Measurements from ENCODE around the gene SLC16A8. TPM values are rescaled to one million over a fixed set of nuclear protein-coding genes. Genes with fewer than 3 reads are reported as not detected.

Gene SLC16A8
- total and polyA plus RNA-seq, 2 experiments from 2014 or later, result 0.52 to 0.66 TPM

DNA sequence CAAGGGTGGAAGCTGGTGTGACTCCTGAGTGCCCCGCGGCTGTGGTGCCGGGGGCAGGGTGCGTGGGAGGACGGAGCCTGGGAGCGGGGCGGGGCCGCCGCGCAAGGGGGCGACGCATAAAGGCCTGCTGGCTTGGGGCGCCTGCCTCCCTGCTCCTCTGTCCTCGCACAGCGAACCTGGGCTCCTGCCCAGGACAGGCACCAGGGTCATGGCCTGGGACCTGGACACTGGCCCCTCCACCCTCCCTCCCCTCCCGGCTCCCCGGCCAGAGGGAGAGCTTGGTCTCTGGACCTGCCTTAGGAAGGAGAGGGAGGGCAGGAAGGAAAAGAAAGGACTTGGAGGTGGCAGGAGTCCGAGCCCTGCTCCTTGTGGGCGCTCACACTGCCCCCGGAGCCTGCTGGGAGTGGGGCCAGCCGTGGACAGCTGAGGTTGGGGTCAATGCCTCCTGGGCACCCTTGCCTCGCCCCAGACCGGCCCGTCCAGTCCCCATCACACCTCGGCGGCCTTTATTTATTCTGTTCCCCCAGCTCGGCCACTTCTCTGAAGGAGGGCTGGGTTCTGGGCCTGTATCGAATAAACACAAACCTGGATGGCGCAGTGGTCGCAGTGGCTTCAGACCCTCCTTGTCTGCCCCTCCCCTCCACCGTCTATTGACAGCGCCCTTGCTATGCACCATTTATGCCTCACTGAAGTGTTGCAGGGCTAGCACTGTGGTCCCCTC lies 8.7 kb downstream of the SLC16A8 start:
- no peak overlapping the region for H3K27ac ChIP-seq (ENCODE audit: low read depth)

More for the DNA sequence above, 8.7 kb downstream of the SLC16A8 start:
- Histone ChIP-seq H3K4me3 (no peak overlapping the region), H3F3A (replicated peaks; ENCODE audit: low read depth) (no peaks in the 10 kb centered on the region), H3K4me2 (no peak overlapping the region), H4K20me1 (replicated peaks; ENCODE audit: insufficient read depth) (no peaks in the 10 kb centered on the region; the same call in 1 of the 2 replicates), H2AFZ (no peak overlapping the region), H3K9me2 (ENCODE audit: insufficient read depth) (no peaks in the 10 kb centered on the region), H3K27me3 (ENCODE audit: insufficient read depth) (peaks cover 13% of the 10 kb centered on the region), H3K4me1 (ENCODE audit: insufficient read depth) (0 out of 2 replicates have a peak, but pooled peaks cover 3% of the 10 kb centered on the region), H3K36me3 (ENCODE audit: insufficient read depth) (no peaks in the 10 kb centered on the region), H3K79me2 (replicated peaks; ENCODE audit: insufficient read depth) (no peaks in the 10 kb centered on the region)
- DNase-seq (ENCODE audit: low spot score) (no peak), ATAC-seq (no peak)
- Mint-ChIP-seq H3K36me3 (ENCODE audit: low read depth) (peaks cover 21% of the 10 kb centered on the region; the same call in 2 of the 3 replicates), H3K27me3 (ENCODE audit: insufficient read depth, low read depth, poor library complexity) (peaks cover 21% of the 10 kb centered on the region), H3K27ac (no peak overlapping the region), H3K9me3 (no peaks in the 10 kb centered on the region), H3K4me3 (no peak overlapping the region), H3K4me1 (peaks cover 5% of the 10 kb centered on the region; the same call in 2 of the 3 replicates)
- TF ChIP-seq NANOG (IDR thresholded peaks at IDR 0.05; ENCODE audit: borderline replicate concordance) (no peak), ZNF114 (CRISPR knock-in tag; IDR thresholded peaks at IDR 0.05) (no peak), POLR2AphosphoS5 (IDR thresholded peaks at IDR 0.05; ENCODE audit: low read depth) (no peak), EZH2phosphoT487 (IDR thresholded peaks at IDR 0.05; ENCODE audit: unreplicated experiment) (no peak)
- TF ChIP-seq, protein P1, sequence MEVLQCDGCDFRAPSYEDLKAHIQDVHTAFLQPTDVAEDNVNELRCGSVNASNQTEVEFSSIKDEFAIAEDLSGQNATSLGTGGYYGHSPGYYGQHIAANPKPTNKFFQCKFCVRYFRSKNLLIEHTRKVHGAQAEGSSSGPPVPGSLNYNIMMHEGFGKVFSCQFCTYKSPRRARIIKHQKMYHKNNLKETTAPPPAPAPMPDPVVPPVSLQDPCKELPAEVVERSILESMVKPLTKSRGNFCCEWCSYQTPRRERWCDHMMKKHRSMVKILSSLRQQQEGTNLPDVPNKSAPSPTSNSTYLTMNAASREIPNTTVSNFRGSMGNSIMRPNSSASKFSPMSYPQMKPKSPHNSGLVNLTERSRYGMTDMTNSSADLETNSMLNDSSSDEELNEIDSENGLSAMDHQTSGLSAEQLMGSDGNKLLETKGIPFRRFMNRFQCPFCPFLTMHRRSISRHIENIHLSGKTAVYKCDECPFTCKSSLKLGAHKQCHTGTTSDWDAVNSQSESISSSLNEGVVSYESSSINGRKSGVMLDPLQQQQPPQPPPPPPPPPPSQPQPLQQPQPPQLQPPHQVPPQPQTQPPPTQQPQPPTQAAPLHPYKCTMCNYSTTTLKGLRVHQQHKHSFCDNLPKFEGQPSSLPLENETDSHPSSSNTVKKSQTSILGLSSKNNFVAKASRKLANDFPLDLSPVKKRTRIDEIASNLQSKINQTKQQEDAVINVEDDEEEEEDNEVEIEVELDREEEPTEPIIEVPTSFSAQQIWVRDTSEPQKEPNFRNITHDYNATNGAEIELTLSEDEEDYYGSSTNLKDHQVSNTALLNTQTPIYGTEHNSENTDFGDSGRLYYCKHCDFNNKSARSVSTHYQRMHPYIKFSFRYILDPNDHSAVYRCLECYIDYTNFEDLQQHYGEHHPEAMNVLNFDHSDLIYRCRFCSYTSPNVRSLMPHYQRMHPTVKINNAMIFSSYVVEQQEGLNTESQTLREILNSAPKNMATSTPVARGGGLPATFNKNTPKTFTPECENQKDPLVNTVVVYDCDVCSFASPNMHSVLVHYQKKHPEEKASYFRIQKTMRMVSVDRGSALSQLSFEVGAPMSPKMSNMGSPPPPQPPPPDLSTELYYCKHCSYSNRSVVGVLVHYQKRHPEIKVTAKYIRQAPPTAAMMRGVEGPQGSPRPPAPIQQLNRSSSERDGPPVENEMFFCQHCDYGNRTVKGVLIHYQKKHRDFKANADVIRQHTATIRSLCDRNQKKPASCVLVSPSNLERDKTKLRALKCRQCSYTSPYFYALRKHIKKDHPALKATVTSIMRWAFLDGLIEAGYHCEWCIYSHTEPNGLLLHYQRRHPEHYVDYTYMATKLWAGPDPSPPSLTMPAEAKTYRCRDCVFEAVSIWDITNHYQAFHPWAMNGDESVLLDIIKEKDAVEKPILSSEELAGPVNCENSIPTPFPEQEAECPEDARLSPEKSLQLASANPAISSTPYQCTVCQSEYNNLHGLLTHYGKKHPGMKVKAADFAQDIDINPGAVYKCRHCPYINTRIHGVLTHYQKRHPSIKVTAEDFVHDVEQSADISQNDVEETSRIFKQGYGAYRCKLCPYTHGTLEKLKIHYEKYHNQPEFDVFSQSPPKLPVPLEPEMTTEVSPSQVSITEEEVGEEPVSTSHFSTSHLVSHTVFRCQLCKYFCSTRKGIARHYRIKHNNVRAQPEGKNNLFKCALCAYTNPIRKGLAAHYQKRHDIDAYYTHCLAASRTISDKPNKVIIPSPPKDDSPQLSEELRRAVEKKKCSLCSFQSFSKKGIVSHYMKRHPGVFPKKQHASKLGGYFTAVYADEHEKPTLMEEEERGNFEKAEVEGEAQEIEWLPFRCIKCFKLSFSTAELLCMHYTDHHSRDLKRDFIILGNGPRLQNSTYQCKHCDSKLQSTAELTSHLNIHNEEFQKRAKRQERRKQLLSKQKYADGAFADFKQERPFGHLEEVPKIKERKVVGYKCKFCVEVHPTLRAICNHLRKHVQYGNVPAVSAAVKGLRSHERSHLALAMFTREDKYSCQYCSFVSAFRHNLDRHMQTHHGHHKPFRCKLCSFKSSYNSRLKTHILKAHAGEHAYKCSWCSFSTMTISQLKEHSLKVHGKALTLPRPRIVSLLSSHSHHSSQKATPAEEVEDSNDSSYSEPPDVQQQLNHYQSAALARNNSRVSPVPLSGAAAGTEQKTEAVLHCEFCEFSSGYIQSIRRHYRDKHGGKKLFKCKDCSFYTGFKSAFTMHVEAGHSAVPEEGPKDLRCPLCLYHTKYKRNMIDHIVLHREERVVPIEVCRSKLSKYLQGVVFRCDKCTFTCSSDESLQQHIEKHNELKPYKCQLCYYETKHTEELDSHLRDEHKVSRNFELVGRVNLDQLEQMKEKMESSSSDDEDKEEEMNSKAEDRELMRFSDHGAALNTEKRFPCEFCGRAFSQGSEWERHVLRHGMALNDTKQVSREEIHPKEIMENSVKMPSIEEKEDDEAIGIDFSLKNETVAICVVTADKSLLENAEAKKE (CRISPR knock-in tag; IDR thresholded peaks at IDR 0.05), result no peak
- TF ChIP-seq, protein P2, sequence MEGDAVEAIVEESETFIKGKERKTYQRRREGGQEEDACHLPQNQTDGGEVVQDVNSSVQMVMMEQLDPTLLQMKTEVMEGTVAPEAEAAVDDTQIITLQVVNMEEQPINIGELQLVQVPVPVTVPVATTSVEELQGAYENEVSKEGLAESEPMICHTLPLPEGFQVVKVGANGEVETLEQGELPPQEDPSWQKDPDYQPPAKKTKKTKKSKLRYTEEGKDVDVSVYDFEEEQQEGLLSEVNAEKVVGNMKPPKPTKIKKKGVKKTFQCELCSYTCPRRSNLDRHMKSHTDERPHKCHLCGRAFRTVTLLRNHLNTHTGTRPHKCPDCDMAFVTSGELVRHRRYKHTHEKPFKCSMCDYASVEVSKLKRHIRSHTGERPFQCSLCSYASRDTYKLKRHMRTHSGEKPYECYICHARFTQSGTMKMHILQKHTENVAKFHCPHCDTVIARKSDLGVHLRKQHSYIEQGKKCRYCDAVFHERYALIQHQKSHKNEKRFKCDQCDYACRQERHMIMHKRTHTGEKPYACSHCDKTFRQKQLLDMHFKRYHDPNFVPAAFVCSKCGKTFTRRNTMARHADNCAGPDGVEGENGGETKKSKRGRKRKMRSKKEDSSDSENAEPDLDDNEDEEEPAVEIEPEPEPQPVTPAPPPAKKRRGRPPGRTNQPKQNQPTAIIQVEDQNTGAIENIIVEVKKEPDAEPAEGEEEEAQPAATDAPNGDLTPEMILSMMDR (conservative IDR thresholded peaks at IDR 0.05; ENCODE audit: low read depth in 2 of 2), result no peak
- TF ChIP-seq, protein P3, sequence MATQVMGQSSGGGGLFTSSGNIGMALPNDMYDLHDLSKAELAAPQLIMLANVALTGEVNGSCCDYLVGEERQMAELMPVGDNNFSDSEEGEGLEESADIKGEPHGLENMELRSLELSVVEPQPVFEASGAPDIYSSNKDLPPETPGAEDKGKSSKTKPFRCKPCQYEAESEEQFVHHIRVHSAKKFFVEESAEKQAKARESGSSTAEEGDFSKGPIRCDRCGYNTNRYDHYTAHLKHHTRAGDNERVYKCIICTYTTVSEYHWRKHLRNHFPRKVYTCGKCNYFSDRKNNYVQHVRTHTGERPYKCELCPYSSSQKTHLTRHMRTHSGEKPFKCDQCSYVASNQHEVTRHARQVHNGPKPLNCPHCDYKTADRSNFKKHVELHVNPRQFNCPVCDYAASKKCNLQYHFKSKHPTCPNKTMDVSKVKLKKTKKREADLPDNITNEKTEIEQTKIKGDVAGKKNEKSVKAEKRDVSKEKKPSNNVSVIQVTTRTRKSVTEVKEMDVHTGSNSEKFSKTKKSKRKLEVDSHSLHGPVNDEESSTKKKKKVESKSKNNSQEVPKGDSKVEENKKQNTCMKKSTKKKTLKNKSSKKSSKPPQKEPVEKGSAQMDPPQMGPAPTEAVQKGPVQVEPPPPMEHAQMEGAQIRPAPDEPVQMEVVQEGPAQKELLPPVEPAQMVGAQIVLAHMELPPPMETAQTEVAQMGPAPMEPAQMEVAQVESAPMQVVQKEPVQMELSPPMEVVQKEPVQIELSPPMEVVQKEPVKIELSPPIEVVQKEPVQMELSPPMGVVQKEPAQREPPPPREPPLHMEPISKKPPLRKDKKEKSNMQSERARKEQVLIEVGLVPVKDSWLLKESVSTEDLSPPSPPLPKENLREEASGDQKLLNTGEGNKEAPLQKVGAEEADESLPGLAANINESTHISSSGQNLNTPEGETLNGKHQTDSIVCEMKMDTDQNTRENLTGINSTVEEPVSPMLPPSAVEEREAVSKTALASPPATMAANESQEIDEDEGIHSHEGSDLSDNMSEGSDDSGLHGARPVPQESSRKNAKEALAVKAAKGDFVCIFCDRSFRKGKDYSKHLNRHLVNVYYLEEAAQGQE (IDR thresholded peaks at IDR 0.05; ENCODE audit: unreplicated experiment), result no peak
